ENCODE results near the gene CLINT1.
"Not testable (repeated sequence)": the region's sequence is repeated elsewhere in the genome, so short reads cannot be mapped to it uniquely, and the experiment has no call there.

The CLINT1 gene

DNA sequence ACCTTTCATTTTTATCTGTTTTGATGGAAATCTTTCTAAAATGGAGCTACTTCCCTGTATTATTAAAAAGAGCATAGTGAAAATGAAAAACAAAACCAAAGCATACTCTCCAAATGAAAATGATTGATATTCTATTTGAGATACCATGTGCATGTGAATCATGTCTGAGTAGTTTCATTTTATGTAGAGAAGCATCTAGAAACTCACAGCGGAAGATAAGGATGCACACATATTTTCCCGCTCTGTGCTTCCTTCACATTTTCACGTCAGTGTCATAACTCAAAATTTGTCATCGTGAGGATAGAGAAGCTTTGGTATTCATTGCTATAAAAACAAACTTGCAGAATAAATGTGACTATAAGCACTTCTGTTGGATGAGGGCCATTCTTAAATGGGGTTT is 34.0 kb upstream of the CLINT1 start:
- TF ChIP-seq, protein P1, sequence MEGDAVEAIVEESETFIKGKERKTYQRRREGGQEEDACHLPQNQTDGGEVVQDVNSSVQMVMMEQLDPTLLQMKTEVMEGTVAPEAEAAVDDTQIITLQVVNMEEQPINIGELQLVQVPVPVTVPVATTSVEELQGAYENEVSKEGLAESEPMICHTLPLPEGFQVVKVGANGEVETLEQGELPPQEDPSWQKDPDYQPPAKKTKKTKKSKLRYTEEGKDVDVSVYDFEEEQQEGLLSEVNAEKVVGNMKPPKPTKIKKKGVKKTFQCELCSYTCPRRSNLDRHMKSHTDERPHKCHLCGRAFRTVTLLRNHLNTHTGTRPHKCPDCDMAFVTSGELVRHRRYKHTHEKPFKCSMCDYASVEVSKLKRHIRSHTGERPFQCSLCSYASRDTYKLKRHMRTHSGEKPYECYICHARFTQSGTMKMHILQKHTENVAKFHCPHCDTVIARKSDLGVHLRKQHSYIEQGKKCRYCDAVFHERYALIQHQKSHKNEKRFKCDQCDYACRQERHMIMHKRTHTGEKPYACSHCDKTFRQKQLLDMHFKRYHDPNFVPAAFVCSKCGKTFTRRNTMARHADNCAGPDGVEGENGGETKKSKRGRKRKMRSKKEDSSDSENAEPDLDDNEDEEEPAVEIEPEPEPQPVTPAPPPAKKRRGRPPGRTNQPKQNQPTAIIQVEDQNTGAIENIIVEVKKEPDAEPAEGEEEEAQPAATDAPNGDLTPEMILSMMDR (IDR thresholded peaks at IDR 0.05; ENCODE audit: low read depth, low read length): no peak
- no peak overlapping the region for H3K4me3 ChIP-seq (ENCODE audit: low read depth, low read length)

DNA sequence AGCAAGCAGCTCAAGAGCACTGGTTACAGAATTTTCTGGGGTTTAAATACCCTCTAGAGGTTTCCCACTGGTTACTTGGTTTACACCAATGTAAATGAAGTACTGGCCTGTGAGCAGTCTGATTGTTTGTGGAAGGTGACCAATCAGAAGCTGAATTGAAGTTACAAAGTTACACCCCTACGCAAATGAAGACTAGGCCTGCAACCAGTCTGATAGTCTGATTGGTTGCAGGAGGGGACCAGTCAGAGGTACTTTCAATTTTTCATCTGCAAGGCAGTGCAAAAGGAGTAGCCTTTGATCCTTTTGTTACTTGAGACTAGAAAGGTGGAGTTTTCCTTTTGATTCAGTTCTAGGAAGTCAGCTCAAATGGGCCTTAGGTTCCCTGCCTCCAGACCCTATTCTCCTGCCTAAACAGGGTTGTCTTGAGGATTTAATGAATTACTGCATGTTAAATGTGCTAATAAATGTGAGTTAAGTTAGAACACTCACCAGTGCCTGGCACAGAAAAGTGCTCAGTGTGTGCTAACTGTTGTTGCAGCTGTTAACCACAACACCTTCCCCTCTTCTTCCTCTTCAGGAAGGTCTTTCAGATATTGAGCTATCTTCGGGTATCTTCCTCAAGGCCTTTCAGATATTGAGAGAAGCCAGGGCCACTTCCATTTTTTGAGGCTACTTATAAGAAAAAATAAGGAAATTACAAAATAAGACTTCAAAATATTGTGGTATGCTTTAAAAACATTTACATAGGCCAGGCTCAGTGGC is 32.1 kb upstream of the CLINT1 start:
- H3K4me3 ChIP-seq (ENCODE audit: low read depth, low read length): no peak overlapping the region
- TF ChIP-seq, protein P1 (IDR thresholded peaks at IDR 0.05; ENCODE audit: low read depth, low read length): no peak

DNA sequence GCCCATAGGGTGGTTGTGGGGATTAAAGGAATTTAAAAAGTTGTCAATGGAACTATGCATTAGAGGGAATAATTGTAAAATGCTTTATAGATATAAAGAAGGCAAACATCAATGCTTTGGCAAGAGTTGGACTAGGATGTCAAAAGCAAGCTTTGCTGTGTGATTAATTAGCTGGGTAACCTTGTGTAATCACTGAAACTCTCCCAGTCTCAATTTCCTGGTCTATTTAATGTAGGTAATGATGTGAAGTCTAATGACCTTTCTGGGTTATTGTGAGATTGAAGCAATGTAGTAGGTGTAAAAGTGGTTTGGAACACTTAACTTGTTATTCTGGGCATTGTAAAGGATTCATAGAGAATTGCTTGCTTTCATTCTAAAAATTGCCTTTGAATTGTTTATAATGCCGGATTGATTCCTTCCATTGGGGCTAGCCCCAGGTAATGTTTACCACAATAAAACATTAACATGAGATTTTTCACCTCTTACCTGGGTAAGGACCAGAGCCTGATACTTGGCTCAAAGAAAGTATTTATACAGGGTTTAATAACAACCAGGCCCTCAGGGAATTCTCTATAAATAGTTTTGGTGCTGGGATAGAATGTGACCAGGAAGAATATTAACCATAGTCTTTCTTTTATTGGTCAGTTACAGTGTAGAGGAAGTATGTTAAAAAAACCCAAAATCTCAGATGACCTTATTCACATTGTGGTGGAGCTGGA is 30.0 kb upstream of the CLINT1 start:
- TF ChIP-seq, protein P1 (IDR thresholded peaks at IDR 0.05; ENCODE audit: low read depth, low read length): no peak
- H3K4me3 ChIP-seq (ENCODE audit: low read depth, low read length): no peak overlapping the region

DNA sequence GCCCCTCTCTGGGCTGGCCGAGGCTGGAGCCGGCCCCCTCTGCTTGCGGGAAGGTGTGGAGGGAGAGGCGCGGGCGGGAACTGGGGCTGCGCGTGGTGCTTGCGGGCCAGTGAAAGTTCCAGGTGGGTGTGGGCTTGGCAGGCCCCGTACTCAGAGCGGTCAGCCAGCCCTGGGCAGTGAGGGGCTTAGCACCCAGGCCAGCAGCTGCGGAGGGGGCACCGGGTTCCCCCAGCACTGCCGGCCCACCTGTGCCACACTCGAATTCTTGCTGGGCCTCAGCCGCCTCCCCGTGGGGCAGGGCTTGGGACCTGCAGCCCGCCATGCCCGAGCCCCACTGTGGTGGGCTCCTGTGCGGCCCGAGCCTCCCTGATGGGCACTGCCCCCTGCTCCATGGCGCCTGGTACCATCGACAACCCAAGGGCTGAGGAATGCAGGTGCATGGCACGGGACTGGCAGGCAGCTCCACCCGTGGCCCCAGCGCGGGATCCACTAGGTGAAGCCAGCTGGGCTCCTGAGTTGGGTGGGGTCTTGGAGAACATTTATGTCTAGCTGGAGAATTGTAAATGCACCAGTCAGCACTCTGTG is 27.9 kb upstream of the CLINT1 start:
- no peak overlapping the region for H3K4me3 ChIP-seq (ENCODE audit: low read depth, low read length)
- TF ChIP-seq, protein P1 (IDR thresholded peaks at IDR 0.05; ENCODE audit: low read depth, low read length): no peak

DNA sequence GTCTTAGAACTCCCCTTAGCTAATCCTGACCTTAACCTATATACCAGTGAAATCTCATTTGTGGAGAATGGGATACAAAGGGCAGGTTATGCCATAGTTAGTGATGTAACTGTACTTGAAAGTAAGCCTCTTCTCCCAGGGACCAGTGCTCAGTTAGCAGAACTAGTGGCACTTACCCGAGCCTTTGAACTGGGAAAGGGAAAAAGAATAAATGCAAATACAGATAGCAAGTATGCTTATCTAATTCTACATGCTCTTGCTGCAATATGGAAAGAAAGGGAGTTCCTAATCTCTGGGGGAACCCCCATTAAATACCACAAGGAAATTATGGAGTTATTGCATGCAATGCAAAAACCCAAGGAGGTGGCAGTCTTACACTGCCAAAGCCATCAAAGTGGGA is 26.1 kb upstream of the CLINT1 start:
- not testable (repeated sequence) for H3K4me3 ChIP-seq (ENCODE audit: low read depth, low read length)

DNA sequence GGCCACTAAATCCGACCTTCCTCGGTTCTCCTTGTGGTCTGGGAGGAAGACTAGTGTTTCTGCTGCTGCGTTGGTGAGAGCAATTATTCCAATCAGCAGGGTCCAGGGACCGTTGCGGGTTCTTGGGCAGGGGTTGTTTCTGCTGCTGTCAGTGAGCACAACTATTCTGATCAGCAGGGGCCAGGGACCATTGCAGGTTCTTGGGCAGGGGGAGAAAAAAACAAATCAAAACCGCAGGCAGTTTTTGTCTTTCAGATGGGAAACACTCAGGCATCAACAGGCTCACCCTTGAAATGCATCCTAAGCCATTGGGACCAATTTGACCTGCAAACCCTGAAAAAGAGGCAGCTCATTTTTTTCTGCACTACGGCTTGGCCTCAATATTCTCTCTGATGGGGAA is 22.6 kb upstream of the CLINT1 start:
- not testable (repeated sequence) for H3K4me3 ChIP-seq (ENCODE audit: low read depth, low read length)

DNA sequence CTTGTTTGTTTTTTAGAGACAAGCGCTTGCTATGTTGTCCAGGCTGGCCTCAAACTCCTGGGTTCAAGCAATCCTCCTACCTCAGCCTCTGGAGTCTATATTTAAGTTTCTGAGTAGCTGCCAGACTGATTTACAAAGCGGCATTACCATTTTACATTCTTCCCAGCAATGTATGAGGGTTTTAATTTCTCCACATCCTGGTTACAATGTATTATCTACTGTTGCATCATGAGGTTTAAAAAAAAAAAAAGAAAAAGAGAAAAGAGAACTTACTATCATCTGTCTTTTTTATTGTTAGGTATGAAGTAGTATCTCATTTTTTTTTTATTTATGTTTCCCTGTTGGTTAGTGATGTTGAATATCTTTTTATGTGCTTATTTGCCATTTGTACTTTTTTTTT is 18.9 kb upstream of the CLINT1 start:
- TF ChIP-seq, protein P1 (IDR thresholded peaks at IDR 0.05; ENCODE audit: low read depth, low read length): no peak
- no peak overlapping the region for H3K4me3 ChIP-seq (ENCODE audit: low read depth, low read length)

DNA sequence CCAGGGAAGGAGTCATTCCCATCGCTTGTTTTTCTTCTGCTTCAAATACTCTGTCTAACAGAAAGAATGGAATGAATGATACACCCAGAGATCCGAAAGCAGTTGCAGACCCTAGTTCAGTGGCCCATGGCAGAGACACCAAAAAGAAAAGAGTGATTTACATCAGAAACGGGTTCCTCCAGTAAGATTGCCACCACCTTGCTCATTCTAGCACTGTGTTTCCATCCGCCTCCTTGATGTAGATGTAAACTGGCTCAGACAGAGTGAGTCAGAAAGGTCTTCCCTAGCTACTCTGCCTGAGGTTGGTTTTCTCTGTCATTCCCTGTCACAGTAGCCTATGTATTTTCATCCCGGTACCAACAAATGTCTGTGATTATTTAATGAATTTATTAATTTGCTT is 15.9 kb upstream of the CLINT1 start:
- TF ChIP-seq, protein P1 (IDR thresholded peaks at IDR 0.05; ENCODE audit: low read depth, low read length): no peak
- H3K4me3 ChIP-seq (ENCODE audit: low read depth, low read length): no peak overlapping the region

All from WI38 (cell line).